GM18858 (cell line): ENCODE measurements around the gene SPO11.

Source experiments
- ATAC-seq: cut with Tn5 transposase; IDR thresholded peaks from one replicate; pipeline ENCODE4 v1.9.1; 2021; ENCODE audit not compliant: unreplicated experiment

The SPO11 gene

GRCh38 chr20:57329608-57330221 lies at the start of gene SPO11:
Gene SPO11, plus strand, starts transcription at chr20:57329803. Its CDS starts 65 bp downstream, at chr20:57329868.
- no peak for ATAC-seq

GRCh38 chr20:57280221-57280620 lies 49.4 kb upstream of the SPO11 start:
- no peak for ATAC-seq

GRCh38 chr20:57281900-57282299 lies 47.7 kb upstream of the SPO11 start:
- ATAC-seq, result no peak

- no peak for ATAC-seq
Measured at GRCh38 chr20:57282670-57283361, 46.8 kb upstream of the SPO11 start.

GRCh38 chr20:57283860-57284259 lies 45.7 kb upstream of the SPO11 start:
- no peak for ATAC-seq

GRCh38 chr20:57287007-57287880 lies 42.4 kb upstream of the SPO11 start:
- ATAC-seq, result no peak

- ATAC-seq, result no peak
Measured at GRCh38 chr20:57287901-57288300, 41.7 kb upstream of the SPO11 start.

GRCh38 chr20:57288651-57289277 lies 40.8 kb upstream of the SPO11 start:
- no peak for ATAC-seq

- no peak for ATAC-seq
Measured at GRCh38 chr20:57289391-57290177, 40.0 kb upstream of the SPO11 start.

GRCh38 chr20:57290178-57290484 lies 39.5 kb upstream of the SPO11 start:
- no peak for ATAC-seq

- ATAC-seq, result no peak
Measured at GRCh38 chr20:57291003-57291402, 38.6 kb upstream of the SPO11 start.

GRCh38 chr20:57291694-57292093 lies 37.9 kb upstream of the SPO11 start:
- ATAC-seq, result no peak

- no peak for ATAC-seq
Measured at GRCh38 chr20:57292611-57293010, 37.0 kb upstream of the SPO11 start.

GRCh38 chr20:57293995-57294394 lies 35.6 kb upstream of the SPO11 start:
- ATAC-seq, result no peak

GRCh38 chr20:57294550-57294949 lies 35.1 kb upstream of the SPO11 start:
- ATAC-seq, result no peak

- no peak for ATAC-seq
Measured at GRCh38 chr20:57298457-57298856, 31.1 kb upstream of the SPO11 start.

- ATAC-seq, result no peak
Measured at GRCh38 chr20:57301026-57301425, 28.6 kb upstream of the SPO11 start.

GRCh38 chr20:57306747-57307146 lies 22.9 kb upstream of the SPO11 start:
- no peak for ATAC-seq

- no peak for ATAC-seq
Measured at GRCh38 chr20:57308451-57309271, 20.9 kb upstream of the SPO11 start.

- ATAC-seq, result no peak
Measured at GRCh38 chr20:57309544-57310115, 20.0 kb upstream of the SPO11 start.
